ENCODE results near the gene AGAP1.

Gene AGAP1

DNA sequence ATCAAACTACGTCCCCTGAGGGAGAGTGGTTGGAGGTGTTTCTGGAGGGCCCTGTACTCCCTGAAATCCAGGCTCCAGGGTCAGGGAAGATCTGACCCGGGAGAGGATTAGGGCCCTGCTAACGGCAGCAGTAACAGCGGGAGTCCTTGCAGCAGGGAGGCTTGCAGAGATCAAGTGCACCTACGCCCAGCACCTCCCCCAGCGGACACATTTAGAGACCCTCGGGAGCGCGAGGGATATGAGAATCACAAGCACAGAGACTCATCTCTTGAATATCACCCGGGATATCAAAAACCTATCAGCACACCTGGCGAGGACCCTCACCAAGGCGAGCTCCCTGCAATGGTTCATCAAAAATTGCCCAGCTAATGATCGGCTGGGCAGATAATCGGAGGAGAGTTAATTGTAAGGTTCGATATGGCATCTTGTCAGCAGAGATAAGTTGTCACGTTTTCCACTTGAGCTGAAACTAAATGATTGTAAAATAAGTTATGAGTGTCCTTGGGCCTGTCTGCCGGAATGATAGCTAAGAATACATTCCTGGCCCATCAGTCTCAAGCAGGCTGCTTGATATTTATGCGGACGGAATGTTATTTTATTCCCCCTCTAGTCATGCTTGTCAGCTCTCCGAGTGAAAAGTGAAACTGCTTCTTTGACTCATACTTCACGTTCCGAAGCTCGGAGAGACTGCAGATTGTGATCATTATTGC lies 464.5 kb downstream of the AGAP1 start:
- in situ Hi-C loops (cut with MboI; ENCODE audit: low pct_unique_long_range_greater_than_20kb, low sequenced_read_pairs) = no loop called here
- no peak for DNase-seq

DNA sequence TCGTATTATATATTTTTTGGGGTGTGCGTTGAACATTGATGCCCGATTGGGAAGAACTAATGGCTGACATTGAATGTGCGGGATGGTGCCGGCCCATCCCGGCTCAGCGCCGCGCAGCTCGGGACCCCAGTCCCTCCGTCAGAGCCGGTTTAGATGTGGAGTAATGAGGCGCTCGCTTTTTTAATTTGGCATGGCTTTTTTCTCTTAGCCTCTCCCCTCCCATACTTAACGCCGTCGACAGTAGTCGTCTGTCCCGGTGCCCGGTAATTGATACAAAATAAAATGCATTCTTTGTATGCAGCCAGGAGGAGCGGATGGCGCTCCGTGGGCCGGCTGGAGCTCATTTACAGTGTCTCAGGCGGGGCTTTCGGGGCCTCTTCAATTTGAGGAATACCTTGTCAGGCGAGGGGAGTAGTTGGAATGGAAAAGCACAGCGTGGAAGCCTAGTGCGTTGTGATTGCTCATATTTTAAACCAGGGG lies 465.1 kb downstream of the AGAP1 start:
- in situ Hi-C loops (cut with MboI; ENCODE audit: low pct_unique_long_range_greater_than_20kb, low sequenced_read_pairs) = no loop called here
- no peak for DNase-seq

- in situ Hi-C loops (cut with MboI; ENCODE audit: low pct_unique_long_range_greater_than_20kb, low sequenced_read_pairs) = no loop called here
- no peak for DNase-seq
Observed at GRCh38 chr2:235960011-235960715, 466.3 kb downstream of the AGAP1 start.

DNA sequence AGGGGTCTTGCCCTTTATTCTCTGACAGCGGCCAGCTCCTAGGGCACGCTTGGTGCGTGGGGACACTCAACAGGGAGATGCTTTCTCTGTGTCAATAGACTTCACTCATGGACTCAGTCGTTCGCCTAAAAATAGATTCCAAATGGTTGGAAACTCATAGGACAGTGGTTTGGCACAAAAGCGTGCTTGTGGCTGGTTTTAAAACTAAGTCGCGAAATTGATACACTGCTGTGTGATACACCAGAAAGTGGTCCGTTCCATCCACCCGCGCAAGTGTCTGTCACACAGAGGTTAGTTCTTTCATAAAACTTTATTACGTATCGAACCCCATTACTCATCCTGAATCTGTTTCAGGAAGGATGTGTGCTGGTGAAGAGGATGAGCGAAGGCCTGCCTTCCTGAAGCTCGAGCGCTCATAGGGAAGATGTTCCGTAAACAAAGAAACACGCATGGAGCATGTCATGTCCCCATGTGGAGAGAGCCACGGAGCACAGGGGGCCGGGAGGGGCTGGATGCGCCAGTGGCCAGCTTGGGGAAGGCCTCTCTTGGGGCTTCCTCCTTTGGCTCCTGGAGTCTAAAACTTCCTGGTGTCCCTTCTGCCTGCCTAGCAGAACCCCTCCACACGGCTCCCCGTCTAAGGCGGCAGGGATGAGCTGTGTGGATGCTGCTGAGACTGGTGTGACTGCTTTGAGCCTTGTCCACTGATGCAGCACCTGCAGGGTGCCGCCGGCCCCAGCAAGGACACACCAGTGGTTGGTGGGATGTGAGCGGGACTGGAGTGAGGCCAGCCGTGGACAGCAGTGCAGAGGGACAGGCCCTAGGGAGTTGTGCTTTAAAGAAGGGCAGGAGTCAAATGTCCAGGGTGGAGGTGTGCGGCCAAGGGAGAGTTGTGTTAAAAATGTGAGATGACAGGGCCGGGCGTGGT lies 467.1 kb downstream of the AGAP1 start:
- DNase-seq = no peak
- in situ Hi-C loops (cut with MboI; ENCODE audit: low pct_unique_long_range_greater_than_20kb, low sequenced_read_pairs) = no loop called here

DNA sequence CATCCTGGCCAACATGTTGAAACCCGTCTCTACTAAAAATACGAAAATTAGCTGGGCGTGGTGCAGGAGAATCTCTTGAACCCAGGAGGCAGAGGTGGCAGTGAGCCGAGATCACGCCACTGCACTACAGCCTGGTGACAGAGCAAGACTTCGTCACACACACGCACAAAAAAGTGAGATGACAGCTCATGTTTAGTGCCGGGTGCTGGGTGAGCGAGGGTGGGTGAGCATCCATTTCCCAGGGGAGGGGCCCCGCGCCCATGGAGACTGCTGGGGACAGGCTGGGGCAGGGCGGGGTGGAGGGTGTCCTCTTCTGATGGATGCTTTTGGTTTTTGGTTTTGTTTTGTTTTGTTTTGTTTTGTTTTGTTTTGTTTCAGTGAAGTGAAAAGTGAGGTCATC lies 467.9 kb downstream of the AGAP1 start:
- DNase-seq = no peak
- in situ Hi-C loops (cut with MboI; ENCODE audit: low pct_unique_long_range_greater_than_20kb, low sequenced_read_pairs) = no loop called here

GRCh38 chr2:235963853-235964577 lies 470.2 kb downstream of the AGAP1 start:
- no peak for DNase-seq
- in situ Hi-C loops (cut with MboI; ENCODE audit: low pct_unique_long_range_greater_than_20kb, low sequenced_read_pairs) = no loop called here

GRCh38 chr2:235964787-235965390 lies 471.0 kb downstream of the AGAP1 start:
- DNase-seq = no peak
- in situ Hi-C loops (cut with MboI; ENCODE audit: low pct_unique_long_range_greater_than_20kb, low sequenced_read_pairs) = no loop called here

DNA sequence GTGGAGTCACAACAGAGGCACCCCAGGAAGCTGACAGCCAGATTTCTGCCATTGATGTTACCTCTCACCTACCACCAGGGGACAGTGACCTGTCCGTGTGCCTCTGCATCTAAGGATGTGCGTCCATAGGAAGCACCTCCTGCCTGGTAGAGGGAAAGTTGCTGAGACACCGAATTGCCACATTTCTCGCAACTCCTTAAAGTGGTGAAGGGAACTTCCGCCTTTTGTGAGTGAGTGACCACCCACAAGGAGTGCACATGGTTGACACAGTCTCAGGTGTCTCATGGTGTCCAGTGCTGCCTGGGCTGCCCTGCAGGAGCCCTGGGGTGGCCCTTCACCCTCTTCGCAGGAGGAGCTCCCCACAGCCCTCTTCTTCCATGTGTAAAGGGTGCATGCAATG lies 472.6 kb downstream of the AGAP1 start:
- no peak for DNase-seq

GRCh38 chr2:235966932-235967757 lies 473.3 kb downstream of the AGAP1 start:
- DNase-seq = no peak
- in situ Hi-C loops (cut with MboI; ENCODE audit: low pct_unique_long_range_greater_than_20kb, low sequenced_read_pairs) = no loop called here

More for the DNA sequence above, 472.6 kb downstream of the AGAP1 start:
- in situ Hi-C loops (cut with MboI; ENCODE audit: low pct_unique_long_range_greater_than_20kb, low sequenced_read_pairs) = no loop called here

- in situ Hi-C loops (cut with MboI; ENCODE audit: low pct_unique_long_range_greater_than_20kb, low sequenced_read_pairs) = no loop called here
- no peak for DNase-seq
Observed at GRCh38 chr2:235968155-235968554, 474.3 kb downstream of the AGAP1 start.

DNA sequence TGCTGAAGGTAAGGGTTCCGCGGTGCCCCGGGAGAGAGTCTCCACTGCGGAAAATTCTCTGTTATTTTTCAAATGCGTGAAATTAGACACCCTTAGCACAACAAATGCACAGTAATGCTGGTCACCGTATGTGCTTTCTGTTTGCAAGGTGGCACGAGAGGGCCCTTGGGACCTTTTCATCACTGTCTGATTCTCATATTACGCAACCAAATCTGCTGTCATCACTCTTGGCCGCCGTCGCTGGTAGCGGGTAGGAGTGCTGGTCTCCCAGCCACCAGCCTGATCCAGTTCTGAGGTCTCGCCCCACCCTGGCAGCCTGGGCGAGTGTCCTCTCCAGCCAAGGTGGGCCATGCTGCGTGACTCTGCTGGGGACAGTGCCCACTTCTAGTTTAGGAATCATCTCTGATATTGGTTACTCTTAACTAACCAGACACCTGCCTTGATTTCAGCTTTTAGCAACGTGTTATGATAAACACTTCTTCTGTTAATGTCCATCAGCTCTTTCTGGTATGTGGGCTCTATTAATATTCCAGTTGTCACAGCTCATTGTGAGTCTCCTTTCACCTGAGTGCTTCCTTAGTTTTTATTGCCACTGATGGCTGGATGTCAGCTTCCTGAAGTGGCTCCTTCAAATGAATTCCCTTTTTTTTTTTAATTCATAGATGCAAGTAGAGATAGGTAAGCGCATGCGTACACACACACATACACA lies 474.9 kb downstream of the AGAP1 start:
- in situ Hi-C loops (cut with MboI; ENCODE audit: low pct_unique_long_range_greater_than_20kb, low sequenced_read_pairs) = no loop called here
- no peak for DNase-seq

- in situ Hi-C loops (cut with MboI; ENCODE audit: low pct_unique_long_range_greater_than_20kb, low sequenced_read_pairs) = no loop called here
- DNase-seq = no peak
Observed at GRCh38 chr2:235970204-235971040, 476.6 kb downstream of the AGAP1 start.

DNA sequence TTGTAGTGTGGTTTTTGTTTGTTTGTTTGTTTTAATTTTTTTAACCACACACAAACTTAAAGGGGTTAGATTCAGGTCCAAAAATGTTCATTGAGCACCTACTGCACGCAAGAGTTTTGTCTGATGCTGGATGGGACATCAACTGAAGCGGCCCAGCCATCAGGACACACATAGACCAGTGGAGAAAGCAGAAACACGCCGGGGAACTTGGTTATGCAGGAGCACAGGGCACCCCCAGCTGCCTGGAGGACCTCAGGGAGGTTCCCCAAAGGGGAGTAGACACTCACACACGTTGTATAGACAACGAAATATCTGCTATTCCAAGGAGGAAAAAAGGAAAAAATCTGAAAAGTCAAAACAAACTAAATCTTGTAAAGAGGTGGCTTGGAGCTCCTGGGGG lies 482.7 kb downstream of the AGAP1 start:
- no peak for DNase-seq
- in situ Hi-C loops (cut with MboI; ENCODE audit: low pct_unique_long_range_greater_than_20kb, low sequenced_read_pairs) = no loop called here

- DNase-seq = no peak
- in situ Hi-C loops (cut with MboI; ENCODE audit: low pct_unique_long_range_greater_than_20kb, low sequenced_read_pairs) = no loop called here
Observed at GRCh38 chr2:235976956-235977355, 483.1 kb downstream of the AGAP1 start.

DNA sequence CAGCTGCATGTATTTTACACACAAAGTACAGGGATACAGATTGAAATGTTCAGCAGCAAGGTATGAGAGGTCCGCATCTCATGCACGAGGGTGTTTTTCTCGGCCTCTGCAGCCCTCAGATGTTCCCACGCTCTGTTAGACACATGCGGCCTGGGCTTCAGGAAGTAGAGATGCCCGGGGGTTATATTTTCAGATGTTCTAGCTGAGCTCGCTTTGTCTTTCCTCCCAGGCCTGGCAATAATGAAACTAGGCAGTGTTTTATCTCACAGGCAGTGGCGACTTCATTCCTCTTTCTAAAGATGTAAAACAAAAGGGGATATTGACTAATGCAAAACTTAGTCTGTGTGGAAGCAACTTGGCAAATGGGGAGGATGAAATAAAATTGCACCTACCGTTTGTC lies 483.6 kb downstream of the AGAP1 start:
- in situ Hi-C loops (cut with MboI; ENCODE audit: low pct_unique_long_range_greater_than_20kb, low sequenced_read_pairs) = no loop called here

DNA sequence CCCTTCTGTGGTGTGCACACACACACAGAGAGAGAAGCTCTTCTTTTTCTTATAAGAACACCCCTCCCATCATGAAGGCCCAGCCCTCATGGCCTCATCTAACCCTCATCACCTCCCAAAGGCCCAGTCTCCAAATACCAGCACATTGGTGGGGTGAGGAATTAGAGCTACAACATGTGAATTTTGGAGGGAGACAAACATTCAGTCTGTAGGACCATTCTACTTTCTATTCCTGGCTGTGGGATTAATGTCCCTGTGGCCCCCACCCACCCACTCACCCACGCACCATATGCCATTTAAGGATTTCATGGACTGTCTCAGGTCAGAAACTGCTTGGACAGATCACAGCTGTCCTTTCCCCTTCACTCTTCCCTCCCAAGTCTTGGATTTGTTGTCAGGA lies 484.2 kb downstream of the AGAP1 start:
- DNase-seq = no peak
- in situ Hi-C loops (cut with MboI; ENCODE audit: low pct_unique_long_range_greater_than_20kb, low sequenced_read_pairs) = no loop called here

More for the DNA sequence above, 483.6 kb downstream of the AGAP1 start:
- DNase-seq = no peak

Measured in KBM-7 (cell line).